NCI-H1105 (cell line): ENCODE measurements around the gene NDUFB10.

Source experiments
- DNase-seq: peaks from one replicate; lab custom pipeline; 2025; lab: John Stamatoyannopoulos, UW

Gene NDUFB10

GRCh38 chr16:1984347-1985225 lies 25.2 kb downstream of the NDUFB10 start:
- no peak for DNase-seq

- no peak for DNase-seq
Measured at GRCh38 chr16:1985466-1986150, 26.3 kb downstream of the NDUFB10 start.

- no peak for DNase-seq
Measured at GRCh38 chr16:1987198-1987597, 27.9 kb downstream of the NDUFB10 start.

- no peak for DNase-seq
Measured at GRCh38 chr16:1989209-1990100, 30.1 kb downstream of the NDUFB10 start, which contains the start of gene SYNGR3. Gene SYNGR3 (plus strand): TSS chr16:1989970. CDS start chr16:1990103, 133 bp downstream.

GRCh38 chr16:1990101-1990350 lies 30.7 kb downstream of the NDUFB10 start:
- no peak for DNase-seq

GRCh38 chr16:1990351-1991134 lies 31.2 kb downstream of the NDUFB10 start:
- peak; percentile 39 for DNase-seq

- DNase-seq = no peak
Measured at GRCh38 chr16:1991135-1991551, 31.8 kb downstream of the NDUFB10 start.

- no peak for DNase-seq
Measured at GRCh38 chr16:1991588-1991947, 32.2 kb downstream of the NDUFB10 start.

GRCh38 chr16:1991948-1992703 lies 32.8 kb downstream of the NDUFB10 start:
- DNase-seq = no peak

GRCh38 chr16:1992704-1993317 lies 33.5 kb downstream of the NDUFB10 start:
- DNase-seq = no peak

GRCh38 chr16:1993731-1994131 lies 34.4 kb downstream of the NDUFB10 start:
- DNase-seq = no peak

- DNase-seq = no peak
Measured at GRCh38 chr16:1997494-1998359, 38.4 kb downstream of the NDUFB10 start.

- DNase-seq = no peak
Measured at GRCh38 chr16:1998360-1998835, 39.1 kb downstream of the NDUFB10 start.

- no peak for DNase-seq
Measured at GRCh38 chr16:1998852-1999801, 39.8 kb downstream of the NDUFB10 start.

GRCh38 chr16:1999866-2000514 lies 40.7 kb downstream of the NDUFB10 start:
- DNase-seq = no peak

GRCh38 chr16:2001035-2001434 lies 41.7 kb downstream of the NDUFB10 start:
- no peak for DNase-seq

- DNase-seq = no peak
Measured at GRCh38 chr16:2001456-2002355, 42.4 kb downstream of the NDUFB10 start.
